ENCODE measurements around the gene RARG. TPM values are rescaled to one million over a fixed set of nuclear protein-coding genes. Genes with fewer than 3 reads are reported as not detected.

Gene RARG
- total and polyA plus RNA-seq, 8 donors = 38.2 to 62.5 (median 46.7) TPM

DNA sequence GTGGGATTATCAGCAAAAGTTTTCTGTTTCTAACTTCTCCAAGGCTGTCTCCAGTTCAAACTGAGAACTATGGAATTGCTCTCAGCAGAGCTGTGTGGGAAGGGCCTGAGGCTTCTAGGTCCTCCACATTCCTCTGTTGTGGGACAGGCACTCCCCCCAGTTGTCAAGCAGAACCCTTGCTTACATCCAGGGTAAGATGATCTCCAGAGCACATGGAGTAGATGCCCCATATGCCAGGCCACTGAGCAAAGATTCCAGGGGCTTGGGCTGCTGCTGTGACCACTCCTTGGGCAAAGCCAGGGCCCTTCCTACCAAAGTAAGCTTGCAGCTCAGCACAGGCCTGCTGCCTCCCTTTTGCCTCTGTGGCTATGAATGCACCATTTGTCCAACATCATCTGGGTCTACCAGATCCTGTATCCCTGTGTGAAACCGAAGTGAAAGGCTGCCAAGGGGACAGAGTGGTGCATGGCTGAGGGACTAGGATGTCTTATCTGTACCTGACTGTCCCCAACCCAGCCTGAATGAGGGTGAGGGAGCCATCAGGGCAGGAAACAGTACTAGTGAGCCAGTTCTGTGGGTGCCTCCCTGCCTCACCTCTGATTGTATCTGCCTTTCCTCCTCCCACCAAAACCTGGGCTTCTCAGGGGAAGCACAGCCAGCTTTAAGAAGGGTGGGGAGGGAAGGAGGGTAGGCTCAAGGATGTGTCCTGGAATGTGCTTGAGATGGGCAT is 23.0 kb upstream of the RARG start:
- ATAC-seq = no peak
- intact Hi-C loops (cut with DNase I) = no loop called here
- no peak overlapping the region for H3K4me3 ChIP-seq
- peaks cover 16 to 48% of the 10 kb centered on the region in 2 donors for H3K4me1 ChIP-seq
- H3K36me3 ChIP-seq = peaks cover 0 to 23% of the 10 kb centered on the region in 2 donors
- no peaks in the 10 kb centered on the region for H3K9me3 ChIP-seq
- no peak overlapping the region for H3K27ac ChIP-seq
- TF ChIP-seq, protein P1, sequence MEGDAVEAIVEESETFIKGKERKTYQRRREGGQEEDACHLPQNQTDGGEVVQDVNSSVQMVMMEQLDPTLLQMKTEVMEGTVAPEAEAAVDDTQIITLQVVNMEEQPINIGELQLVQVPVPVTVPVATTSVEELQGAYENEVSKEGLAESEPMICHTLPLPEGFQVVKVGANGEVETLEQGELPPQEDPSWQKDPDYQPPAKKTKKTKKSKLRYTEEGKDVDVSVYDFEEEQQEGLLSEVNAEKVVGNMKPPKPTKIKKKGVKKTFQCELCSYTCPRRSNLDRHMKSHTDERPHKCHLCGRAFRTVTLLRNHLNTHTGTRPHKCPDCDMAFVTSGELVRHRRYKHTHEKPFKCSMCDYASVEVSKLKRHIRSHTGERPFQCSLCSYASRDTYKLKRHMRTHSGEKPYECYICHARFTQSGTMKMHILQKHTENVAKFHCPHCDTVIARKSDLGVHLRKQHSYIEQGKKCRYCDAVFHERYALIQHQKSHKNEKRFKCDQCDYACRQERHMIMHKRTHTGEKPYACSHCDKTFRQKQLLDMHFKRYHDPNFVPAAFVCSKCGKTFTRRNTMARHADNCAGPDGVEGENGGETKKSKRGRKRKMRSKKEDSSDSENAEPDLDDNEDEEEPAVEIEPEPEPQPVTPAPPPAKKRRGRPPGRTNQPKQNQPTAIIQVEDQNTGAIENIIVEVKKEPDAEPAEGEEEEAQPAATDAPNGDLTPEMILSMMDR (IDR thresholded peaks at IDR 0.05) = no peak
- no peaks in the 10 kb centered on the region for H3K27me3 ChIP-seq
- DNase-seq = peak in 1 of 4 donors; percentile 17

DNA sequence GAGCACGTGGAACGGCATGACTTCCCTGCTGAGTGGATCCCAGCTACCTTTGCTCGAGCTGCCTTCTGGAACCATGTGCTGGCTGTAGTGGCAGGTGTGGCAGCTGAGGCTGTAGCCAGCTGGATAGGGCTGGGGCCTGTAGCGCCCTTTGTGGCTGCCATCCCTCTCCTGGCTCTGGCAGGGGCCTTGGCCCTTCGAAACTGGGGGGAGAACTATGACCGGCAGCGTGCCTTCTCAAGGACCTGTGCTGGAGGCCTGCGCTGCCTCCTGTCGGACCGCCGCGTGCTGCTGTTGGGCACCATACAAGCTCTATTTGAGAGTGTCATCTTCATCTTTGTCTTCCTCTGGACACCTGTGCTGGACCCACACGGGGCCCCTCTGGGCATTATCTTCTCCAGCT is 21.3 kb upstream of the RARG start:
- DNase-seq = peak in 1 of 4 donors; percentile 55
- intact Hi-C loops (cut with DNase I) = no loop called here
- H3K27me3 ChIP-seq = no peaks in the 10 kb centered on the region
- ATAC-seq = no peak
- H3K36me3 ChIP-seq = peaks cover 0 to 23% of the 10 kb centered on the region in 2 donors
- H3K9me3 ChIP-seq = no peaks in the 10 kb centered on the region
- H3K27ac ChIP-seq = no peak overlapping the region
- H3K4me3 ChIP-seq = peak overlapping the region in 1 of 2 donors; percentile 92
- H3K4me1 ChIP-seq = peaks cover 16 to 41% of the 10 kb centered on the region in 2 donors
- TF ChIP-seq, protein P1 (IDR thresholded peaks at IDR 0.05) = no peak

DNA sequence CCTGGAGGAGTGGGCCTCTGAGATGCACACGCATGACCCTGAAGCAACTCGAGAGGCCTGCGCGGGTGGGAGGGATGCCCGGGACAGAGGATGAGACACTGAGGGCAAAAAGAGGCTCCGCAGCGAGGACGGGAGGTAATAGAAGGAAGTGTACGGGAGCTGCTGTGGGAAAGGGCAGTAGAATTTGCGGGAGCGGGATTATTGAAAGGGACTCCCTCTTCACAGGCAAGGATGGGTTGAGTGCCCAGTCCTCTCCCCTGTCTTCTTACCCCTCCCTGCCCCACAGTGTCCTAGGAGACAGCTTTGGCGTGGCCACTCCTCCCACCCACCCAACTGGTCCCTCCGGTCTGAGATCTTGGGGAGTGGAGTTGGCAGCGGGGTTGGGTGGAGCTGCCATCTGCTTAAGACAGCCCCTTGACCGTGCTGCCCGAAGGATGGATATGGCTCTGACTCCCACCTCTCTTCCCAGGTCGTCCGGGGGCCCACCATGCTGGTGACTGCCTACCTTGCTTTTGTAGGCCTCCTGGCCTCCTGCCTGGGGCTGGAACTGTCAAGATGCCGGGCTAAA is 20.4 kb upstream of the RARG start:
- H3K4me1 ChIP-seq = peaks cover 16 to 41% of the 10 kb centered on the region in 2 donors
- intact Hi-C loops (cut with DNase I) = no loop called here
- TF ChIP-seq, protein P1 (IDR thresholded peaks at IDR 0.05) = no peak
- DNase-seq = peak in 3 of 4 donors; percentile 44 to 70 (median 60)
- H3K36me3 ChIP-seq = peaks cover 0 to 23% of the 10 kb centered on the region in 2 donors
- H3K27ac ChIP-seq = peak overlapping the region; percentile 86 to 90
- no peaks in the 10 kb centered on the region for H3K27me3 ChIP-seq
- H3K9me3 ChIP-seq = no peaks in the 10 kb centered on the region
- peak overlapping the region; percentile 89 to 92 for H3K4me3 ChIP-seq
- peak; percentile 54 for ATAC-seq

DNA sequence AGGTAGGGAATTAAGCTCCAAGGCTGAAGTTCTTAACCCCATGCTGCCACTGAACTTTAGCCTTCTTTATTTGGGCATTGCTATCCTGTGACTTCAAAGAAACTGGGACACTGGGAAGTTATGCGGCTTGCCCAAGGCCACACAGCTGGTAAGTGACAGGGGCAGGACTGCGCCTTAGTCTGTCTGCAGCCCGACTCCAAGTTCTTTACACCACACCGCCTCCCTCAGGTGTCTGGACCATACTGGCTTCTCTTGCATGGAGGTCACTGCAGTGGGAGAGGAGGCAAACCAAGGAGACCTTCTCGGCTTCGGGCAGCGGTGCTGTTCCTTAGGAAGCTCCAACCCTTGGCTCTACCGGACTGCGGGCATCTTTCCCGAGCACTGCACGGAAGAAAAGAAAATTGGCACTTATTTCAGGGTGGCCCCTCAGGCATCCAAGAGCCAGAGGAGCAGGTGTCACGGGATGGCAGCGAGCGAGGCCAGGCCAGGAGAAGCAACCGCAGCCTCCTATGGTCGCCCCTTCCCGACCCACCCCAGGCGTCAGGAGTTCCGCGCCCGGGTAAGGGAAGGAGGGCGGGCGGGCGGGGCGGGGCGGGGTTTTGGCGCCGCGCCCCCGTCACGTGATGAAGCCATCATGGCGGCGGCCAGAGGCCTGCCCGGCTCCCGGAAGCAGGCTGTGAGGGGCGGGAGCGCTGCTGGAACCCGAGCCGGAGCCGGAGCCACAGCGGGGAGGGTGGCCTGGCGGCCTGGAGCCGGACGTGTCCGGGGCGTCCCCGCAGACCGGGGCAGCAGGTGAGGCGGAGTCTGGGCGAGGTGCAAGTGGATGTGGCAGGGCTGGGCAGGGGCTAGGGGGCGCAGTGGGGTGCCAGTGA is 19.7 kb upstream of the RARG start:
- Histone ChIP-seq H3K27ac (peak overlapping the region; percentile 86 to 90), H3K27me3 (no peaks in the 10 kb centered on the region), H3K9me3 (no peaks in the 10 kb centered on the region), H3K4me1 (peaks cover 16 to 41% of the 10 kb centered on the region in 2 donors), H3K4me3 (peak overlapping the region; percentile 89 to 92), H3K36me3 (peaks cover 0 to 23% of the 10 kb centered on the region in 2 donors)
- intact Hi-C loops (cut with DNase I) = no loop called here
- TF ChIP-seq, protein P1 (IDR thresholded peaks at IDR 0.05) = peak; percentile 12 to 16
- DNase-seq = peak; percentile 69 to 95 (median 82)
- peak; percentile 91 for ATAC-seq

Measured in left lung (tissue), 10 donors.